Spleen (tissue), 11 donors: ENCODE measurements around the gene TPM1. TPM values are rescaled to one million over a fixed set of nuclear protein-coding genes. Genes with fewer than 3 reads are reported as not detected.
A peak's percentile ranks its signal among the peaks of the same experiment; 100 is the strongest.

Experiments
- DNase-seq: peaks from one replicate; pipeline ENCODE4 v3.0.0-alpha.2; 2020
- H3K27ac ChIP-seq, 8 donors: fragments of 200-600 bp; sonication (generic) in 7 of 8; 1 replicate in 4 of 8; 2 replicates in 4 of 8; pipeline versions ENCODE4 v1.5.0 to v1.8.0; 2016 to 2021; ENCODE audit warnings: inconsistent platforms in 4 of 8, mild to moderate bottlenecking in 4 of 8, moderate library complexity in 1 of 8
- H3K27me3 ChIP-seq, 7 donors: fragments of 200-600 bp; sonication (generic) in 6 of 7; replicated peaks in 1 of 7; 1 replicate in 4 of 7; 2 replicates in 3 of 7; pipeline versions ENCODE4 v1.5.0 to v1.8.0; 2016 to 2021; ENCODE audit warnings: inconsistent platforms in 3 of 7, mild to moderate bottlenecking in 1 of 7
- H3K36me3 ChIP-seq, 6 donors: fragments of 200-600 bp; sonication (generic) in 5 of 6; 1 replicate in 4 of 6; 2 replicates in 2 of 6; pipeline versions ENCODE4 v1.5.0 to v1.8.0; 2016 to 2021; ENCODE audit warnings: inconsistent platforms in 2 of 6
- H3K4me1 ChIP-seq, 6 donors: fragments of 200-600 bp; sonication (generic) in 5 of 6; 1 replicate in 3 of 6; 2 replicates in 3 of 6; pipeline versions ENCODE4 v1.5.0 to v1.8.0; 2016 to 2021; ENCODE audit warnings: inconsistent platforms in 3 of 6
- H3K4me3 ChIP-seq, 8 donors: fragments of 200-600 bp; sonication (generic) in 7 of 8; 1 replicate in 4 of 8; 2 replicates in 4 of 8; pipeline versions ENCODE4 v1.5.0 to v1.8.0; 2016 to 2021; ENCODE audit warnings: inconsistent platforms in 4 of 8, mild to moderate bottlenecking in 4 of 8, moderate library complexity in 2 of 8
- H3K9me3 ChIP-seq, 8 donors: fragments of 200-600 bp; sonication (generic) in 7 of 8; 1 replicate in 4 of 8; 2 replicates in 4 of 8; pipeline versions ENCODE4 v1.5.0 to v1.8.0; 2016 to 2021; ENCODE audit warnings: inconsistent platforms in 4 of 8
- POLR2A ChIP-seq, 3 donors: fragments of 450-650 bp; IDR thresholded peaks; one replicate each; pipeline ENCODE4 v1.5.1; 2017; ENCODE audit warnings: antibody characterized with exemption in 3 of 3, mild to moderate bottlenecking in 1 of 3
- POLR2AphosphoS5 ChIP-seq, 3 donors: sonication (generic); formaldehyde crosslinking; IDR thresholded peaks; one replicate each; pipeline ENCODE4 v1.5.1; 2017; ENCODE audit warnings: antibody characterized with exemption in 3 of 3
- WGBS, 5 donors: extraction: QIAGEN DNeasy Blood & Tissue Kit in 3 of 5; methylation state at CpG; one replicate each; pipeline versions ENCODE4 v1.1.5 to v1.1.7; 2013 to 2018; 5-methylcytosine and 5-hydroxymethylcytosine counted together
- intact Hi-C: fragments of 100-400 bp; cut with DNase I; formaldehyde crosslinking; loops from one replicate; pipeline ENCODE4 v1.15.0; 2023; ENCODE audit warnings: low total_unique reads
- polyA plus RNA-seq, 3 donors: library from polyadenylated mRNA; stranded (reverse); fragments of 200-250 nt; gene quantifications; one replicate each; pipeline ENCODE4 v1.2.1, GENCODE V29; 2013
- total RNA-seq, 7 donors: library from RNA; depleted of rRNA in 3 of 7; stranded (reverse); fragments of >200 nt in 3 of 7; fragmentation: NEBNext Ultra II Directional in 4 of 7; extraction: Animal tissue kit (Norgen Biotek cat#: 25700) in 4 of 7; gene quantifications; one replicate each; pipeline versions ENCODE4 v1.1.0 to v1.2.1, GENCODE V29; 2016 to 2021
- TF ChIP-seq, protein P1 (sequence below), 11 experiments: fragments of 200-600 bp in 7 of 11; fragments of 450-650 bp in 4 of 11; sonication (generic) in 4 of 11; IDR thresholded peaks in 8 of 11; conservative IDR thresholded peaks in 3 of 11; 1 replicate in 7 of 11; 2 replicates in 4 of 11; pipeline versions ENCODE4 v1.4.0 to v1.8.0; 2016 to 2021; ENCODE audit warnings: antibody characterized with exemption in 11 of 11, inconsistent platforms in 4 of 11, mild to moderate bottlenecking in 1 of 11
- donor health status: healthy with polysubstance abuse.
- donor health status: DM: no; HTN: no; CAD: no; lungs with moderate emphysema.
- donor health status: DM: no; HTN: no; CAD: no.
- donor health status: Bipolar disorder and iron deficiency.
- donor health status: healthy.
- donor health status: DM: no; HTN: no; CAD: no.
- donor health status: DM: yes; HTN: yes; CAD: no.

Gene TPM1
- total and polyA plus RNA-seq, 10 donors, result 70.6 to 317 (median 123) TPM

DNA sequence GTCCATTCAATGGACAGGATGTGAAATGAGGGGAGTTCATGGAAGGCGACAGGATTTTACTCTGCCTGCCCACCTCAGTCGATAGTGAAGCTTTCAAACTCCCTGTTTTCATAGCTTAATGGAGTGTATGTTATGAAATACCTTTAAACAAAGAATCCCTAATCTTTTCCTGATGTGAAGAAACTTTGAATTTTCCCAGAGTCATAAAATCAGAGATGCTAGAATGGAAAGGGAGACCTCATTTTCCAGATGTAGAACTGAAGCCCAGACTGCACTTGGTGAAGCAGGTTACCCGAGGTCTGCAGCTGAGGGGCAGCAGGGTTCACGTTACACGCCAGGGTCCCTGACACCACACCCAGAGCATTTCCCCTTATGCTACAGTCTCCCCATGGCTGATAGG lies 44.4 kb downstream of the TPM1 start:
- WGBS, 5 donors, result 63 to 72% (median 68%) methylated on average over 5 of the region's 5 CpGs
- intact Hi-C loops, result no loop called here
- TF ChIP-seq, protein P1, sequence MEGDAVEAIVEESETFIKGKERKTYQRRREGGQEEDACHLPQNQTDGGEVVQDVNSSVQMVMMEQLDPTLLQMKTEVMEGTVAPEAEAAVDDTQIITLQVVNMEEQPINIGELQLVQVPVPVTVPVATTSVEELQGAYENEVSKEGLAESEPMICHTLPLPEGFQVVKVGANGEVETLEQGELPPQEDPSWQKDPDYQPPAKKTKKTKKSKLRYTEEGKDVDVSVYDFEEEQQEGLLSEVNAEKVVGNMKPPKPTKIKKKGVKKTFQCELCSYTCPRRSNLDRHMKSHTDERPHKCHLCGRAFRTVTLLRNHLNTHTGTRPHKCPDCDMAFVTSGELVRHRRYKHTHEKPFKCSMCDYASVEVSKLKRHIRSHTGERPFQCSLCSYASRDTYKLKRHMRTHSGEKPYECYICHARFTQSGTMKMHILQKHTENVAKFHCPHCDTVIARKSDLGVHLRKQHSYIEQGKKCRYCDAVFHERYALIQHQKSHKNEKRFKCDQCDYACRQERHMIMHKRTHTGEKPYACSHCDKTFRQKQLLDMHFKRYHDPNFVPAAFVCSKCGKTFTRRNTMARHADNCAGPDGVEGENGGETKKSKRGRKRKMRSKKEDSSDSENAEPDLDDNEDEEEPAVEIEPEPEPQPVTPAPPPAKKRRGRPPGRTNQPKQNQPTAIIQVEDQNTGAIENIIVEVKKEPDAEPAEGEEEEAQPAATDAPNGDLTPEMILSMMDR (IDR thresholded peaks at IDR 0.05 in 8 of 11, conservative IDR thresholded peaks at IDR 0.05 in 3 of 11), result no peak
- no peak for TF ChIP-seq POLR2A (IDR thresholded peaks at IDR 0.05)
- TF ChIP-seq POLR2AphosphoS5 (IDR thresholded peaks at IDR 0.05), result no peak
- H3K27me3 ChIP-seq, result peaks cover 0 to 6% (median 0%) of the 10 kb centered on the region in 7 donors
- no peaks in the 10 kb centered on the region for H3K9me3 ChIP-seq
- H3K4me1 ChIP-seq, result peaks cover 0 to 6% (median 0%) of the 10 kb centered on the region in 6 donors
- no peaks in the 10 kb centered on the region for H3K36me3 ChIP-seq
- no peak for DNase-seq
- no peak overlapping the region for H3K4me3 ChIP-seq
- peak overlapping the region in 3 of 8 donors; percentile 6 to 10 (median 8) for H3K27ac ChIP-seq

DNA sequence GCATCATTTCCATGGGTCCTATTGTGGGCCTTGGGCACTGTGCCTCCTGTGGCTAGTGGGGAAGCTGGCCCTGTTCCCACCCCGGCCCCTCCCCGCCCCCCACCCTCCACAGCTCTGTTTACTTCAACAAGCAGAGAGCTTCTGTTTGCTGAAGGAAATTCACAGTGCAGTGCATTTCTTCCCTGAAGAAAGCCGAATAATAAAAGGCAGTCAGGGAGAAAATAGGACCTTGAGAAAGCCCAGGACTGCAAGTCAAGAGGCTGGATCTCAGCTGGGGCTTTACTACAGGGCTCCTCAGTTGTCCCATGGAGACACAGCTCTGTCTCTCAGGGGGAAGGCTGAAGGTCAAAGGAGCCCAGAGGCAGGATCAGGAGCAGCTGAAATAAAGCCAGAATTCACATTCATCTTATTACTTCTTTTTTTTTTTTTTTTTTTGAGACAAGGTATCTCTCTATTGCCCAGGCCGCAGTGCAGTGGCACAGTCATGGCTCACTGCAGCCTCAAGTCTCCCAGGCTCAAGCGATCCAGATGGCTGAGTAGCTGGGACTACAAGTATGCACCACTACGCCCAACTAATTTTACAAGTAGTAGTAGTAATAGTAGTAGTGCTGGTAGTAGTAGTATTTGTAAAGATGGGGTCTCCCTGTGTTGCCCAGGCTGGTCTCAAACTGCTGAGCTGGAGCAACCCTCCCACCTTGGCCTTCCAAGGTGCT lies 46.1 kb downstream of the TPM1 start:
- H3K27ac ChIP-seq, result peak overlapping the region in 2 of 8 donors; percentile 0 to 8
- intact Hi-C loops, result no loop called here
- H3K9me3 ChIP-seq, result no peaks in the 10 kb centered on the region
- TF ChIP-seq POLR2A (IDR thresholded peaks at IDR 0.05), result no peak
- TF ChIP-seq, protein P1 (IDR thresholded peaks at IDR 0.05 in 8 of 11, conservative IDR thresholded peaks at IDR 0.05 in 3 of 11), result no peak
- TF ChIP-seq POLR2AphosphoS5 (IDR thresholded peaks at IDR 0.05), result no peak
- 62 to 86% (median 66%) methylated on average over 6 of the region's 6 CpGs for WGBS, 5 donors
- H3K36me3 ChIP-seq, result no peaks in the 10 kb centered on the region
- H3K27me3 ChIP-seq, result peaks cover 0 to 6% (median 0%) of the 10 kb centered on the region in 7 donors
- DNase-seq, result no peak
- no peak overlapping the region for H3K4me3 ChIP-seq
- peaks cover 0 to 10% (median 3%) of the 10 kb centered on the region in 6 donors for H3K4me1 ChIP-seq

DNA sequence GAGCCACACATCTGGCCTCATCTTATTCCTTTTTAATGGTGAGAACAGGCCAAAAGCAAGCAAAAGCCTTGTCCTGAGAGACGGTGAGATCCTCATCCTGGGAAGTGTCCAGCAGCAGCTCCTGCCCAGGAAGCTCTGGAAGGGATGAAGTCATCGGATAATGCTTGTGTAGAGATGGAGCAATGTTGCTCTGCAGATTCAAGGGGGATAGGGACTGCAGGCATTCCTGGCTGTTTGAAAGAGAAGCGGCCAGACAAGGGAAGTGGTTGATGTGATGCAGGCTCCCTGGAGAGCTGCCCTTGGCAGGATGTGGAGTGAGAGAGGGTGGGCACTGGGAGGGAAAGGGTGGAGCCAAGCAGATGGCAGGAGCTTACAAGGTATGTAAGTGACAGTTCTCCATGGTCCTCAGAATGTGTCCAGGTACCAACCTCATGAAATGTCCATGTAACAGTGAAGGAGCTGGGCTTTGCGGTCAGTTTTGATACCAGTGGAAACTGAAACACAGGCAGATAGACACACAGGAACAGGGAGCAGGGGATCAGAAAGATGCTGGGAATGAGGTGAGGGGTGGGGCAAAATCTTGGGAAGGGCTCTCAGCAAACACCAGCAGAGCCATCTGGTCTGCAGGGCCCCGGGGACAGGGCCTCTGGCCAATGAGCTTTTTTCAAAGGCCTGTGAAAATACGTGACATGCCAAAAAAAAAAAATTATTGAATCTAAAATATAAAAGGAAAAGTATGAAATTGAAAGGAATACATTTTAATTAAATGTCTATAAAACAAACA lies 46.9 kb downstream of the TPM1 start:
- Histone ChIP-seq H3K4me3 (no peak overlapping the region), H3K4me1 (peaks cover 0 to 11% (median 4%) of the 10 kb centered on the region in 6 donors), H3K27ac (peak overlapping the region in 2 of 8 donors; percentile 0 to 8), H3K36me3 (no peaks in the 10 kb centered on the region), H3K9me3 (no peaks in the 10 kb centered on the region), H3K27me3 (peaks cover 0 to 6% (median 0%) of the 10 kb centered on the region in 7 donors)
- TF ChIP-seq, protein P1 (IDR thresholded peaks at IDR 0.05 in 8 of 11, conservative IDR thresholded peaks at IDR 0.05 in 3 of 11), result no peak
- peak in 1 of 3 donors; percentile 21 for TF ChIP-seq POLR2AphosphoS5 (IDR thresholded peaks at IDR 0.05)
- intact Hi-C loops, result loop anchor here (5.0 kb wide), 1 partner anchor 307 kb away; no protein-coding TSS in a partner anchor
- no peak for DNase-seq
- 62 to 71% (median 66%) methylated on average over 6 of the region's 6 CpGs for whole genome bisulfite sequencing, 5 donors

DNA sequence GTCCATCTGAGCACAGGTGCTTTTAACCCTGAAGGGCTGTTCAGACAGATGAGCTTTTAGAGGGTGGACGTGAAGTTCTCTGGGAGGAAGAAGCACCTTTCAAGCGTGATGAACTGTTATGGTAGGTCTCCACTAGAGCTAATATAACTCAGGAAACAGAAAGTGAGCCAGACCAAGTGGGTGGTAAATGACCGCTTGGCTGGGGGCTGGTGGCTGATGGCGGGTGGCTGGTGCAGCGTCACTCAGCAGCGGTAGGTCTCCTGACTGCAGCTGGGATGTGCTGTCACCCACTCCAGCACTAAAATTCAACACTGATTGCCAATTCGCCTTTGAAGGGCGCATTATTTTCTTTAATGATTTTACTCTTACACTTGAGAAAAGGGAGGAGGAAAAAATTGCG lies 47.9 kb downstream of the TPM1 start:
- TF ChIP-seq POLR2AphosphoS5 (IDR thresholded peaks at IDR 0.05) (no peak), POLR2A (IDR thresholded peaks at IDR 0.05) (no peak)
- TF ChIP-seq, protein P1 (IDR thresholded peaks at IDR 0.05 in 8 of 11, conservative IDR thresholded peaks at IDR 0.05 in 3 of 11), result no peak
- H3K4me3 ChIP-seq, result no peak overlapping the region
- intact Hi-C loops, result loop anchor here (5.0 kb wide), 1 partner anchor 308 kb away; no protein-coding TSS in a partner anchor
- DNase-seq, result no peak
- H3K9me3 ChIP-seq, result no peaks in the 10 kb centered on the region
- no peaks in the 10 kb centered on the region for H3K36me3 ChIP-seq
- 82 to 91% (median 90%) methylated on average over 9 of the region's 9 CpGs for WGBS, 5 donors
- H3K27ac ChIP-seq, result no peak overlapping the region
- H3K4me1 ChIP-seq, result peaks cover 0 to 11% (median 4%) of the 10 kb centered on the region in 6 donors
- H3K27me3 ChIP-seq, result peaks cover 0 to 6% (median 0%) of the 10 kb centered on the region in 7 donors
